H9 (cell line): Measurements from ENCODE around the gene SRPX2. TPM values are rescaled to one million over a fixed set of nuclear protein-coding genes. Genes with fewer than 3 reads are reported as not detected.

Experiments
- DNase-seq: peaks from one replicate; pipeline ENCODE4 v3.0.0-alpha.2; 2017
- H2AFZ ChIP-seq: one replicate; pipeline ENCODE4 v1.6.1; 2013; ENCODE audit warnings: mild to moderate bottlenecking, low read length, control low read depth, moderate library complexity
- H2AK5ac ChIP-seq: 2 replicates; pipeline ENCODE4 v1.6.1; 2013; ENCODE audit warnings: low read length, control low read depth, mixed read lengths; ENCODE audit not compliant: insufficient read length
- H2BK120ac ChIP-seq: one replicate; pipeline ENCODE4 v1.6.1; 2013; ENCODE audit warnings: low read depth, mild to moderate bottlenecking, low read length, control low read depth, inconsistent platforms; ENCODE audit not compliant: poor library complexity, severe bottlenecking
- H2BK12ac ChIP-seq: 2 replicates; pipeline ENCODE4 v1.6.1; 2013; ENCODE audit warnings: low read length, control low read depth, mixed read lengths, low read depth; ENCODE audit not compliant: insufficient read length
- H2BK15ac ChIP-seq: 2 replicates; pipeline ENCODE4 v1.6.1; 2013; ENCODE audit warnings: low read depth, low read length, control low read depth
- H2BK20ac ChIP-seq: one replicate; pipeline ENCODE4 v1.6.1; 2013; ENCODE audit warnings: low read depth, mild to moderate bottlenecking, low read length, control low read depth, inconsistent platforms; ENCODE audit not compliant: poor library complexity, severe bottlenecking
- H2BK5ac ChIP-seq: 2 replicates; pipeline ENCODE4 v1.6.1; 2013; ENCODE audit warnings: low read length, control low read depth, mixed read lengths; ENCODE audit not compliant: insufficient read length
- H3K14ac ChIP-seq: 2 replicates; pipeline ENCODE4 v1.6.1; 2013; ENCODE audit warnings: low read length, control low read depth; ENCODE audit not compliant: insufficient read depth
- H3K18ac ChIP-seq: 2 replicates; pipeline ENCODE4 v1.6.1; 2013; ENCODE audit warnings: low read depth, mild to moderate bottlenecking, mixed read lengths, low read length, control low read depth; ENCODE audit not compliant: insufficient read length
- H3K23ac ChIP-seq: 2 replicates; pipeline ENCODE4 v1.6.1; 2013; ENCODE audit warnings: low read length, control low read depth, mixed read lengths, low read depth; ENCODE audit not compliant: insufficient read length
- H3K23me2 ChIP-seq: 2 replicates; pipeline ENCODE4 v1.6.1; 2013; ENCODE audit warnings: low read depth, mild to moderate bottlenecking, mixed read lengths, low read length, control low read depth; ENCODE audit not compliant: insufficient read length, poor library complexity, severe bottlenecking
- H3K27ac ChIP-seq: 2 replicates; pipeline ENCODE4 v1.5.1; 2013; ENCODE audit warnings: low read length, control low read depth, mixed read lengths, low read depth; ENCODE audit not compliant: insufficient read length
- H3K27me3 ChIP-seq: 2 replicates; pipeline ENCODE4 v1.6.1; 2013; ENCODE audit warnings: low read length, control low read depth, inconsistent platforms; ENCODE audit not compliant: insufficient read depth
- H3K4ac ChIP-seq: 2 replicates; pipeline ENCODE4 v1.6.1; 2013; ENCODE audit warnings: low read depth, mild to moderate bottlenecking, control low read depth, inconsistent platforms, low read length, moderate library complexity
- H3K4me1 ChIP-seq: 2 replicates; pipeline ENCODE4 v1.6.1; 2013; ENCODE audit warnings: low read length, control low read depth, inconsistent platforms; ENCODE audit not compliant: insufficient read depth
- H3K4me2 ChIP-seq: 2 replicates; pipeline ENCODE4 v1.6.1; 2013; ENCODE audit warnings: low read length, control low read depth, mixed read lengths; ENCODE audit not compliant: insufficient read length, insufficient read depth
- H3K56ac ChIP-seq: 2 replicates; pipeline ENCODE4 v1.6.1; 2013; ENCODE audit warnings: low read depth, mild to moderate bottlenecking, mixed read lengths, low read length, control low read depth; ENCODE audit not compliant: insufficient read length
- H3K79me1 ChIP-seq: 2 replicates; pipeline ENCODE4 v1.6.1; 2013; ENCODE audit warnings: low read depth, mild to moderate bottlenecking, moderate library complexity, low read length, control low read depth, inconsistent platforms; ENCODE audit not compliant: insufficient read depth, poor library complexity, severe bottlenecking
- H3K79me2 ChIP-seq: 2 replicates; pipeline ENCODE4 v1.6.1; 2013; ENCODE audit warnings: low read length, control low read depth, inconsistent platforms; ENCODE audit not compliant: insufficient read depth
- H3K9ac ChIP-seq: 2 replicates; pipeline ENCODE4 v1.6.1; 2013; ENCODE audit warnings: low read length, control low read depth, mixed read lengths; ENCODE audit not compliant: insufficient read length; ENCODE audit errors: extremely low read depth
- H3K9me3 ChIP-seq: one replicate; pipeline ENCODE4 v1.6.1; 2013; ENCODE audit warnings: low read depth, low read length, inconsistent platforms; ENCODE audit not compliant: control insufficient read depth
- H3T11ph ChIP-seq: one replicate; pipeline ENCODE4 v1.6.1; 2013; ENCODE audit warnings: mild to moderate bottlenecking, low read length, control low read depth, inconsistent platforms
- H4K20me1 ChIP-seq: one replicate; pipeline ENCODE4 v1.6.1; 2013; ENCODE audit not compliant: control insufficient read depth, insufficient read length, insufficient read depth
- H4K5ac ChIP-seq: 2 replicates; pipeline ENCODE4 v1.6.1; 2013; ENCODE audit warnings: low read depth, mild to moderate bottlenecking, mixed read lengths, low read length, control low read depth; ENCODE audit not compliant: insufficient read length
- H4K8ac ChIP-seq: replicated peaks from 2 replicates; pipeline ENCODE4 v1.6.1; 2013; ENCODE audit warnings: low read length, control low read depth, mixed read lengths, low read depth; ENCODE audit not compliant: insufficient read length
- H4K91ac ChIP-seq: 2 replicates; pipeline ENCODE4 v1.6.1; 2013; ENCODE audit warnings: low read depth, mild to moderate bottlenecking, moderate library complexity, mixed read lengths, low read length, control low read depth; ENCODE audit not compliant: insufficient read length
- H3K27ac Mint-ChIP-seq, 3 experiments: 2 replicates in 2 of 3; 3 replicates in 1 of 3; pipeline ENCODE4 v1.8.0; 2020 to 2021; ENCODE audit warnings: mixed read lengths in 3 of 3, mild to moderate bottlenecking in 1 of 3, moderate library complexity in 1 of 3
- H3K27me3 Mint-ChIP-seq: 2 replicates; pipeline ENCODE4 v1.8.0; 2021; ENCODE audit warnings: low read depth, mild to moderate bottlenecking, moderate library complexity, mixed read lengths
- H3K36me3 Mint-ChIP-seq, 3 experiments: 2 replicates in 2 of 3; 3 replicates in 1 of 3; pipeline ENCODE4 v1.8.0; 2020 to 2021; ENCODE audit warnings: low read depth in 3 of 3, mixed read lengths in 3 of 3; ENCODE audit not compliant: insufficient read depth in 1 of 3
- H3K4me1 Mint-ChIP-seq, 2 experiments: 2 replicates each; pipeline ENCODE4 v1.8.0; 2020; ENCODE audit warnings: mixed read lengths in 2 of 2
- H3K4me3 Mint-ChIP-seq, 2 experiments: 2 replicates in 1 of 2; 3 replicates in 1 of 2; pipeline ENCODE4 v1.8.0; 2020 to 2021; ENCODE audit warnings: mild to moderate bottlenecking in 2 of 2, mixed read lengths in 2 of 2, moderate library complexity in 1 of 2
- H3K9me3 Mint-ChIP-seq, 2 experiments: 2 replicates in 1 of 2; 3 replicates in 1 of 2; pipeline ENCODE4 v1.8.0; 2020; ENCODE audit warnings: mild to moderate bottlenecking in 2 of 2, mixed read lengths in 2 of 2, moderate library complexity in 1 of 2
- CTCF ChIP-seq: fragments of 200-600 bp; sonication (generic); conservative IDR thresholded peaks from 3 replicates; pipeline ENCODE4 v1.8.0; 2021; ENCODE audit warnings: antibody characterized with exemption, mild to moderate bottlenecking
- WGBS: extraction: QIAGEN DNeasy Blood & Tissue Kit; methylation state at CpG from one replicate; pipeline ENCODE4 v1.1.7; 2013; ENCODE audit warnings: missing lambda C conversion rate, low lambda C conversion rate, mixed read lengths; ENCODE audit not compliant: insufficient read length; ENCODE audit errors: extremely low coverage; 5-methylcytosine and 5-hydroxymethylcytosine counted together
- total RNA-seq: library from RNA; stranded (reverse); gene quantifications from 2 replicates; pipeline ENCODE4 v1.2.1, GENCODE V29; 2021

The SRPX2 gene
- total RNA-seq, 1 experiment from 2014 or later, result not detected

GRCh38 chrX:100642290-100642689, 1.7 kb upstream of the SRPX2 start:
- H2BK12ac ChIP-seq, result no peak overlapping the region
- no peak overlapping the region for H2BK20ac ChIP-seq
- no peak overlapping the region for H3K18ac ChIP-seq
- H3K23ac ChIP-seq, result no peak overlapping the region
- 100% methylated on average over 1 of the region's 3 CpGs for WGBS
- no peak overlapping the region for H3K14ac ChIP-seq
- no peak overlapping the region for H3K27ac ChIP-seq
- H4K5ac ChIP-seq, result no peak overlapping the region
- H4K91ac ChIP-seq, result no peak overlapping the region
- no peaks in the 10 kb centered on the region for H3K79me2 ChIP-seq
- peaks cover 4% of the 10 kb centered on the region for H3K9me3 ChIP-seq
- H2AFZ ChIP-seq, result no peak overlapping the region
- no peaks in the 10 kb centered on the region for H4K20me1 ChIP-seq
- no peak overlapping the region for H3K4ac ChIP-seq
- H4K8ac ChIP-seq, result no peak overlapping the region
- no peak for TF ChIP-seq CTCF
- no peak overlapping the region for H2BK15ac ChIP-seq
- no peak overlapping the region for H2BK120ac ChIP-seq
- H3K27me3 Mint-ChIP-seq, result peaks cover 6% of the 10 kb centered on the region
- no peak overlapping the region for H3K27ac Mint-ChIP-seq
- peaks cover 5 to 7% of the 10 kb centered on the region in 2 experiments; a peak in 2 of 4 replicates for H3K4me1 Mint-ChIP-seq
- no peak for DNase-seq
- H3K4me2 ChIP-seq, result no peak overlapping the region
- no peak overlapping the region for H3K9ac ChIP-seq
- peaks cover 0 to 2% (median 0%) of the 10 kb centered on the region in 3 experiments; a peak in 3 of 7 replicates for H3K36me3 Mint-ChIP-seq
- H3K27me3 ChIP-seq, result no peaks in the 10 kb centered on the region
- H3T11ph ChIP-seq, result no peak overlapping the region
- no peak overlapping the region for H2BK5ac ChIP-seq
- peaks cover 3 to 66% of the 10 kb centered on the region in 2 experiments for H3K9me3 Mint-ChIP-seq
- H3K79me1 ChIP-seq, result no peaks in the 10 kb centered on the region
- H3K23me2 ChIP-seq, result no peaks in the 10 kb centered on the region
- H2AK5ac ChIP-seq, result no peak overlapping the region
- no peak overlapping the region for H3K4me3 Mint-ChIP-seq
- peaks cover under 1% of the 10 kb centered on the region; the same call in 1 of the 2 replicates for H3K4me1 ChIP-seq
- H3K56ac ChIP-seq, result no peak overlapping the region
